GM12878 (cell line): ENCODE data around the gene SH2D6. TPM values are rescaled to one million over a fixed set of nuclear protein-coding genes. Genes with fewer than 3 reads are reported as not detected.

Source experiments
- ATAC-seq: fragments of 200-7000 bp; cut with Tn5 transposase; 3 replicates; pipeline ENCODE4 v1.9.1; 2020; ENCODE audit warnings: mild to moderate bottlenecking, moderate library complexity
- BruUV-seq: library from RNA; stranded (reverse); fragments of 400-500 nt; replicated peaks from 2 replicates; lab custom pipeline; 2021; lab: Mats Ljungman, UMichigan
- CTCF ChIA-PET: fragments of 300-600 bp; sonication (Branson Sonifier 250); formaldehyde crosslinking; extraction: SDS; loops from one replicate; lab custom pipeline; 2021; ENCODE audit warnings: inconsistent platforms; lab: Yijun Ruan, JAX
- POLR2A ChIA-PET: fragments of 350-600 bp; formaldehyde crosslinking; extraction: SDS; loops from one replicate; lab custom pipeline; 2021; ENCODE audit warnings: inconsistent platforms; lab: Charles Lee
- RAD21 ChIA-PET: fragments of 300-600 bp; sonication (Branson Sonifier 250); formaldehyde crosslinking; loops from one replicate; lab custom pipeline; 2023; ENCODE audit warnings: antibody characterized with exemption; ENCODE audit not compliant: unreplicated experiment; lab: Charles Lee
- SMC1A ChIA-PET: fragments of 300-600 bp; sonication (Branson Sonifier 250); formaldehyde crosslinking; loops from one replicate; lab custom pipeline; 2023; ENCODE audit not compliant: unreplicated experiment, uncharacterized antibody; lab: Charles Lee
- DNase-seq: peaks from one replicate; pipeline ENCODE4 v3.0.0-alpha.2; 2011; ENCODE audit warnings: low read depth, low spot score
- FAIRE-seq: peaks from 3 replicates; lab custom pipeline; 2011; peaks lifted over from hg19 to GRCh38; lab: Jason Lieb, UNC
- H2AFZ ChIP-seq: 2 replicates; pipeline ENCODE4 v1.6.0; 2011; ENCODE audit warnings: low read depth, low read length, control low read depth; ENCODE audit not compliant: control insufficient read depth
- H3K27ac ChIP-seq: 2 replicates; pipeline ENCODE4 v1.5.1; 2011; ENCODE audit warnings: control low read depth; ENCODE audit not compliant: control insufficient read depth, insufficient read depth
- H3K27me3 ChIP-seq, 2 experiments: replicated peaks in 1 of 2; 2 replicates each; pipeline versions ENCODE4 v1.6.0 to v1.6.1; 2011; ENCODE audit warnings: low read length in 1 of 2; ENCODE audit not compliant: control insufficient read depth in 2 of 2, insufficient read depth in 2 of 2
- H3K36me3 ChIP-seq, 2 experiments: 2 replicates each; pipeline ENCODE4 v1.5.1; 2011; ENCODE audit warnings: low read length in 1 of 2; ENCODE audit not compliant: control insufficient read depth in 2 of 2, insufficient read depth in 2 of 2
- H3K4me1 ChIP-seq: 2 replicates; pipeline ENCODE4 v1.6.1; 2011; ENCODE audit warnings: mild to moderate bottlenecking, low read length, moderate library complexity, mixed read lengths; ENCODE audit not compliant: control insufficient read depth, insufficient read depth
- H3K4me2 ChIP-seq: 2 replicates; pipeline ENCODE4 v1.6.0; 2011; ENCODE audit warnings: control low read depth; ENCODE audit not compliant: control insufficient read depth, insufficient read depth
- H3K4me3 ChIP-seq: fragments of 200-600 bp; sonication (generic); 2 replicates; pipeline ENCODE4 v1.5.1; 2016
- H3K79me2 ChIP-seq: 2 replicates; pipeline ENCODE4 v1.6.0; 2011; ENCODE audit warnings: low read length; ENCODE audit not compliant: control insufficient read depth, insufficient read depth
- H3K9ac ChIP-seq: 2 replicates; pipeline ENCODE4 v1.8.0; 2011; ENCODE audit warnings: low read length, control low read depth, mixed read lengths; ENCODE audit not compliant: control insufficient read depth, insufficient read depth
- H3K9me3 ChIP-seq: replicated peaks from 3 replicates; pipeline ENCODE4 v1.5.1; 2011; ENCODE audit warnings: mild to moderate bottlenecking, low read length; ENCODE audit not compliant: control insufficient read depth, insufficient read depth
- H4K20me1 ChIP-seq: 2 replicates; pipeline ENCODE4 v1.6.0; 2011; ENCODE audit not compliant: control insufficient read depth, insufficient read depth
- BRCA1 ChIP-seq: IDR thresholded peaks from 2 replicates; pipeline ENCODE4 v1.6.1; 2011; ENCODE audit warnings: low read depth, low read length, improper control_type of control experiment
- CHD2 ChIP-seq: IDR thresholded peaks from 2 replicates; pipeline ENCODE4 v1.6.1; 2011; ENCODE audit warnings: low read depth, low read length, improper control_type of control experiment, borderline replicate concordance
- ESRRA ChIP-seq: IDR thresholded peaks from 2 replicates; pipeline ENCODE4 v1.6.1; 2012; ENCODE audit warnings: mild to moderate bottlenecking, low read length, improper control_type of control experiment
- KAT2A ChIP-seq: conservative IDR thresholded peaks from 2 replicates; pipeline ENCODE4 v1.6.1; 2011; ENCODE audit warnings: low read depth, low read length; ENCODE audit not compliant: control insufficient read depth
- RAD51 ChIP-seq: fragments of 450-650 bp; IDR thresholded peaks from 2 replicates; pipeline ENCODE4 v1.6.1; 2016; ENCODE audit warnings: moderate library complexity, mild to moderate bottlenecking, inconsistent platforms
- WGBS: methylation state at CpG from one replicate; pipeline ENCODE4 v1.1.6; 2016; ENCODE audit warnings: low lambda C conversion rate; ENCODE audit not compliant: insufficient replicate concordance, insufficient coverage; ENCODE audit errors: missing lambda C conversion rate; 5-methylcytosine and 5-hydroxymethylcytosine counted together
- in situ Hi-C: fragments of 300-500 bp; cut with MboI; formaldehyde crosslinking; loops from 9 replicates; pipeline ENCODE4 v1.14.3; 2018; ENCODE audit warnings: mixed read lengths
- intact Hi-C: fragments of 100-400 bp; cut with micrococcal nuclease; formaldehyde crosslinking; loops from one replicate; pipeline ENCODE4 v1.14.2; 2022; ENCODE audit not compliant: unreplicated experiment
- polyA plus RNA-seq, 11 experiments: library from polyadenylated mRNA; depleted of rRNA in 4 of 11; unstranded in 6 of 11; stranded (reverse) in 5 of 11; fragments of >200 nt; fragmentation: Nextera tagmentation in 4 of 11; fragmentation: Illumina TruSeq in 1 of 11; extraction: Ambion mirVana in 4 of 11; extraction: Trizol in 1 of 11; gene quantifications; 1 replicate in 1 of 11; 2 replicates in 10 of 11; pipeline versions ENCODE4 v1.2.1 to v1.2.3, GENCODE V29; 2011 to 2016; ENCODE audit warnings: inconsistent platforms in 2 of 11, missing spikeins in 2 of 11, low read depth in 1 of 11
- total RNA-seq, 4 experiments: library from RNA; depleted of rRNA in 3 of 4; stranded (reverse); fragments of >200 nt in 3 of 4; fragmentation: Illumina TruSeq in 1 of 4; extraction: Trizol in 1 of 4; gene quantifications; 2 replicates each; pipeline versions ENCODE4 v1.2.1 to v1.2.3, GENCODE V29; 2013 to 2021
- TF ChIP-seq, protein P1 (sequence below): fragments of 450-650 bp; IDR thresholded peaks from 2 replicates; pipeline ENCODE4 v1.6.1; 2017; ENCODE audit warnings: mild to moderate bottlenecking, moderate library complexity
- TF ChIP-seq, protein P2 (sequence below): fragments of 450-650 bp; IDR thresholded peaks from 2 replicates; pipeline ENCODE4 v1.6.1; 2018; ENCODE audit warnings: mild to moderate bottlenecking, low read depth, moderate library complexity; ENCODE audit not compliant: partially characterized antibody

SH2D6 gene
- total and polyA plus RNA-seq, 10 of the 15 experiments (the other 5 are each of a cell fraction or from before 2014, with no cell fraction given): 0.23 to 0.59 (median 0.34) TPM; not detected in 6

DNA sequence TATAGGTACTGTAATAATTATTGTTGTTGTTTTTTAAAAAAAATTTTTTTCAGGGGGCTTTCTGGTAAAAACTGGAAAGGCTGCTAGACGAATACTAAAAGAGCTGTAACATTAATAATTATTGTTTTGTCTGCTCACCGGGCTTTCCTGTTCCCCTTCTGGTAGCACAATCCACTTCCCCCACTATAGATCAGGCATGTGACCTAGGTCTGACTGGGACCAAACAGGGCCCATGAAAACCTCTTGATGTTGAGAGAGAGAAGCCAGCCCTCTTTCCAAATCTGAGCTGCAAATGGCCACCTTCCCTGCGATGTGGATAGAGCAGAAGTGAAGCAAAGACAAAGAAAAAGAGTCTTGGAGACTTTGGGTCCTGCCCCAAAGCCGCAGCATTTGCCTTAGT, 23.4 kb downstream of the SH2D6 start:
- DNase-seq: no peak
- H2AFZ ChIP-seq: no peak overlapping the region
- H3K4me1 ChIP-seq: peaks cover 8% of the 10 kb centered on the region; the same call in 1 of the 2 replicates
- no TSS peak for BruUV-seq
- WGBS: 36% methylated on average over 4 of the region's 4 CpGs
- H3K36me3 ChIP-seq: no peaks in the 10 kb centered on the region
- H4K20me1 ChIP-seq: no peaks in the 10 kb centered on the region
- no peak overlapping the region for H3K27ac ChIP-seq
- H3K9me3 ChIP-seq: no peaks in the 10 kb centered on the region
- no peak overlapping the region for H3K9ac ChIP-seq
- TF ChIP-seq ESRRA (no peak), CHD2 (no peak), RAD51 (no peak), KAT2A (no peak), BRCA1 (no peak)
- TF ChIP-seq, protein P1, sequence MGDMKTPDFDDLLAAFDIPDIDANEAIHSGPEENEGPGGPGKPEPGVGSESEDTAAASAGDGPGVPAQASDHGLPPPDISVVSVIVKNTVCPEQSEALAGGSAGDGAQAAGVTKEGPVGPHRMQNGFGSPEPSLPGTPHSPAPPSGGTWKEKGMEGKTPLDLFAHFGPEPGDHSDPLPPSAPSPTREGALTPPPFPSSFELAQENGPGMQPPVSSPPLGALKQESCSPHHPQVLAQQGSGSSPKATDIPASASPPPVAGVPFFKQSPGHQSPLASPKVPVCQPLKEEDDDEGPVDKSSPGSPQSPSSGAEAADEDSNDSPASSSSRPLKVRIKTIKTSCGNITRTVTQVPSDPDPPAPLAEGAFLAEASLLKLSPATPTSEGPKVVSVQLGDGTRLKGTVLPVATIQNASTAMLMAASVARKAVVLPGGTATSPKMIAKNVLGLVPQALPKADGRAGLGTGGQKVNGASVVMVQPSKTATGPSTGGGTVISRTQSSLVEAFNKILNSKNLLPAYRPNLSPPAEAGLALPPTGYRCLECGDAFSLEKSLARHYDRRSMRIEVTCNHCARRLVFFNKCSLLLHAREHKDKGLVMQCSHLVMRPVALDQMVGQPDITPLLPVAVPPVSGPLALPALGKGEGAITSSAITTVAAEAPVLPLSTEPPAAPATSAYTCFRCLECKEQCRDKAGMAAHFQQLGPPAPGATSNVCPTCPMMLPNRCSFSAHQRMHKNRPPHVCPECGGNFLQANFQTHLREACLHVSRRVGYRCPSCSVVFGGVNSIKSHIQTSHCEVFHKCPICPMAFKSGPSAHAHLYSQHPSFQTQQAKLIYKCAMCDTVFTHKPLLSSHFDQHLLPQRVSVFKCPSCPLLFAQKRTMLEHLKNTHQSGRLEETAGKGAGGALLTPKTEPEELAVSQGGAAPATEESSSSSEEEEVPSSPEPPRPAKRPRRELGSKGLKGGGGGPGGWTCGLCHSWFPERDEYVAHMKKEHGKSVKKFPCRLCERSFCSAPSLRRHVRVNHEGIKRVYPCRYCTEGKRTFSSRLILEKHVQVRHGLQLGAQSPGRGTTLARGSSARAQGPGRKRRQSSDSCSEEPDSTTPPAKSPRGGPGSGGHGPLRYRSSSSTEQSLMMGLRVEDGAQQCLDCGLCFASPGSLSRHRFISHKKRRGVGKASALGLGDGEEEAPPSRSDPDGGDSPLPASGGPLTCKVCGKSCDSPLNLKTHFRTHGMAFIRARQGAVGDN: no peak
- TF ChIP-seq, protein P2, sequence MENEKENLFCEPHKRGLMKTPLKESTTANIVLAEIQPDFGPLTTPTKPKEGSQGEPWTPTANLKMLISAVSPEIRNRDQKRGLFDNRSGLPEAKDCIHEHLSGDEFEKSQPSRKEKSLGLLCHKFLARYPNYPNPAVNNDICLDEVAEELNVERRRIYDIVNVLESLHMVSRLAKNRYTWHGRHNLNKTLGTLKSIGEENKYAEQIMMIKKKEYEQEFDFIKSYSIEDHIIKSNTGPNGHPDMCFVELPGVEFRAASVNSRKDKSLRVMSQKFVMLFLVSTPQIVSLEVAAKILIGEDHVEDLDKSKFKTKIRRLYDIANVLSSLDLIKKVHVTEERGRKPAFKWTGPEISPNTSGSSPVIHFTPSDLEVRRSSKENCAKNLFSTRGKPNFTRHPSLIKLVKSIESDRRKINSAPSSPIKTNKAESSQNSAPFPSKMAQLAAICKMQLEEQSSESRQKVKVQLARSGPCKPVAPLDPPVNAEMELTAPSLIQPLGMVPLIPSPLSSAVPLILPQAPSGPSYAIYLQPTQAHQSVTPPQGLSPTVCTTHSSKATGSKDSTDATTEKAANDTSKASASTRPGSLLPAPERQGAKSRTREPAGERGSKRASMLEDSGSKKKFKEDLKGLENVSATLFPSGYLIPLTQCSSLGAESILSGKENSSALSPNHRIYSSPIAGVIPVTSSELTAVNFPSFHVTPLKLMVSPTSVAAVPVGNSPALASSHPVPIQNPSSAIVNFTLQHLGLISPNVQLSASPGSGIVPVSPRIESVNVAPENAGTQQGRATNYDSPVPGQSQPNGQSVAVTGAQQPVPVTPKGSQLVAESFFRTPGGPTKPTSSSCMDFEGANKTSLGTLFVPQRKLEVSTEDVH: no peak
- H3K4me3 ChIP-seq: no peak overlapping the region
- intact Hi-C loops (no loop called here), in situ Hi-C loops (no loop called here)
- FAIRE-seq: no peak
- ChIA-PET POLR2A (interaction anchor here (0.9 to 1.6 kb wide), 3 partner anchors 14 to 97 kb away, joined by 3 to 5 read pairs (median 4); partner anchors contain the start of gene MAT2A), CTCF (interaction anchor here (0.9 to 1.2 kb wide), 4 partner anchors 20 to 372 kb away, joined by 3 to 6 read pairs (median 4); no protein-coding TSS in a partner anchor), SMC1A (interaction anchor here (0.7 to 1.1 kb wide), 2 partner anchors 27 to 31 kb away, joined by 3 to 4 read pairs; no protein-coding TSS in a partner anchor), RAD21 (interaction anchor here (1.2 kb wide), 1 partner anchor 110 kb away, joined by 4 read pairs; no protein-coding TSS in a partner anchor)
- H3K27me3 ChIP-seq: no peaks in the 10 kb centered on the region
- H3K79me2 ChIP-seq: no peaks in the 10 kb centered on the region
- no peak overlapping the region for H3K4me2 ChIP-seq
- ATAC-seq: no peak
